ENCODE results near the gene STRIP1.

The STRIP1 gene

GRCh38 chr1:110089561-110090275 is 55.3 kb downstream of the STRIP1 start:
- in situ Hi-C loops (cut with HindIII; ENCODE audit: low sequenced_read_pairs), result no loop called here

- in situ Hi-C loops (cut with HindIII; ENCODE audit: low sequenced_read_pairs), result no loop called here
Measured at GRCh38 chr1:110091381-110091780, 57.0 kb downstream of the STRIP1 start.

GRCh38 chr1:110091791-110092190 is 57.4 kb downstream of the STRIP1 start:
- in situ Hi-C loops (cut with HindIII; ENCODE audit: low sequenced_read_pairs), result no loop called here

GRCh38 chr1:110092991-110093390 is 58.6 kb downstream of the STRIP1 start:
- in situ Hi-C loops (cut with HindIII; ENCODE audit: low sequenced_read_pairs), result no loop called here

GRCh38 chr1:110094931-110095654 is 60.7 kb downstream of the STRIP1 start:
- in situ Hi-C loops (cut with HindIII; ENCODE audit: low sequenced_read_pairs), result no loop called here

- in situ Hi-C loops (cut with HindIII; ENCODE audit: low sequenced_read_pairs), result no loop called here
Measured at GRCh38 chr1:110097507-110098221, 63.2 kb downstream of the STRIP1 start.

- in situ Hi-C loops (cut with HindIII; ENCODE audit: low sequenced_read_pairs), result no loop called here
Measured at GRCh38 chr1:110098222-110099026, 64.0 kb downstream of the STRIP1 start.

- in situ Hi-C loops (cut with HindIII; ENCODE audit: low sequenced_read_pairs), result no loop called here
Measured at GRCh38 chr1:110100335-110100734, 65.9 kb downstream of the STRIP1 start.

- in situ Hi-C loops (cut with HindIII; ENCODE audit: low sequenced_read_pairs), result no loop called here
Measured at GRCh38 chr1:110102081-110102480, 67.7 kb downstream of the STRIP1 start.

Data from DLD1 (cell line).